Anterior cingulate cortex (tissue), 58 donors: ENCODE data around the gene SAE1.

ENCODE experiments used
- DNase-seq, 58 donors: peaks; one replicate each; lab custom pipeline; 2025; lab: John Stamatoyannopoulos, UW

SAE1 gene

DNA sequence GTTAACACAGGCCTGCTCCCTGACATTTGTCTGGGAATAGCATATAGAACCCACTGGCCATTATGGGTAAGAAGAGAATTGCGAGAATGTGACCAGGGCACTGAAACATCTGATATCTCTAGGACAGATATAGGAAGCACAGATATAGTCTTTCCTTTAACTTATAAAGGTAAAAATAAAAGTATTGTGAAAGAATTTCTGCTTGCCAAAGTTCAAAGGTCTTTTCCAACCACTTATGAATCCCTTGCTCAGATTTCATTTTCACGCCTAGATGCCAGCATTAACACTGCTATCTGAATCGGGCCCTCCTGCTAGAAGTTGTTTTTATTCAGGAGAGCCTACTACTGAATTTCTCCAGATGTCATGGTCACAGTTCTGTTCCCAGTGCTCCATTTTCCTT, 72.6 kb downstream of the SAE1 start:
- no peak for DNase-seq

DNA sequence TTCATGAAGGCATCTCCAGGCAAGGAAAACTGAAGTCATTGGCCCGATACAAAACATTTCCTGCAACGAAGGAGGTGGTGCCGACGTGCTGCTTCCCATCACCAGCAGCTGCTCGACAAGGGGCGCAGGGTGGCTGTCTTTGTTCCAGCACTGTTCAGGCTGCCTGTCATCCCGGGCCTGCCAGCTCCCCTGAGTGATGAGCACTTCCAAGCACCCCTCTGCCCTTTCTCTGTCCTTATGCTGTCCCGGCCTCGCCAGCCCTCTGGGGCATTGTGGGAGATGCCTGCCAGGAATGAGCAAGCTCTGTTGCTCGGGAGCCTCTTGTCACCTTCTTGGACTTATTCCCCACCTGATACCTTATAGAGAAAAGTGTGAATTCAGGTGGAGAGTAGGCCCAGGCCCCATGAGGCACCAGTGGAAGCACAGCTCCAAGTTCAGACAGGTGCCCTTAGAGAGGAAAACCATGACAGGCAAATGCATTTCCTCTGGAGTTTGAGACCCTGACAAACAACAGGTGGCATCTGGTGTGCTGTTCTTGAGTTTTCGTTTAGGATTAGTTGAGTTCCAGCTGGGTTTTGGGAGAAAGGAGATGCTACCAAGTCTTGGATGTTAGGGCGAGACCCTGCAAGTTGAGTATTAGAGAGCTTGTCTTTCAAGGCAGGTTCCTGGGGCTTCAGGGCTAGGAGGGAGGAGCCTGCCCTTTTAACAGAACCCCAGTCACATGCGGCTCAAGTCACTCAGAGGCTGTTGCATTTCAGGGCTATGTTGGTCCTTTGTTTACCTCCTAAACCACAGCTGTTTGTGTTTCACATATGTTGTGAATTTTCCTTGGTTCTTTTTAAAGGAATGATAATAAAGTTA, 78.9 kb downstream of the SAE1 start:
- DNase-seq = no peak

GRCh38 chr19:47210180-47210490, 79.5 kb downstream of the SAE1 start:
- DNase-seq = no peak

GRCh38 chr19:47210689-47211316, 80.2 kb downstream of the SAE1 start:
- peak in 48 of 58 donors; percentile 2 to 77 (median 22) for DNase-seq

GRCh38 chr19:47215581-47215980, 84.9 kb downstream of the SAE1 start:
- DNase-seq = no peak

- DNase-seq = no peak
Measured at GRCh38 chr19:47221080-47221841, 90.6 kb downstream of the SAE1 start.

DNA sequence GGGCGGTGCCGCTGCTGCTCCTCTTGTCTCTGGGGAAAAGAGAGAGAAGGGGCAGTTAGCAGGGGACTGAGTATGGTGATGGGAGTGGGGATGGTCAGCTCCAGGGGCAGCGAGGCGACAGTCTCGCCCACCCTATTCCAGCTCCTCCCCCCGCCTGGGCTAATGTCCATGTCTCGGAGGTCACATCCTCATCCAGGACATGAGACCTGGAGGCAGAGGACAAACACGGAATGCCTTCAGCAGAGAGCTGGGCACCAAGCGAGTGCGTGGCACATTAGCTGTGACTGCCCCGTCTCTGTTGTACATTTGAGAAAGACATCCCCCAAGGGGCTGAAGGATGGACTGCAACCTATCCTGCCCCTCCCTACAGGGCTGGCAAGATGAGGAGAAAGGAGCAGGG, 91.3 kb downstream of the SAE1 start:
- no peak for DNase-seq

GRCh38 chr19:47225746-47226425, 95.3 kb downstream of the SAE1 start:
- peak in 57 of 58 donors; percentile 15 to 91 (median 79) for DNase-seq

DNA sequence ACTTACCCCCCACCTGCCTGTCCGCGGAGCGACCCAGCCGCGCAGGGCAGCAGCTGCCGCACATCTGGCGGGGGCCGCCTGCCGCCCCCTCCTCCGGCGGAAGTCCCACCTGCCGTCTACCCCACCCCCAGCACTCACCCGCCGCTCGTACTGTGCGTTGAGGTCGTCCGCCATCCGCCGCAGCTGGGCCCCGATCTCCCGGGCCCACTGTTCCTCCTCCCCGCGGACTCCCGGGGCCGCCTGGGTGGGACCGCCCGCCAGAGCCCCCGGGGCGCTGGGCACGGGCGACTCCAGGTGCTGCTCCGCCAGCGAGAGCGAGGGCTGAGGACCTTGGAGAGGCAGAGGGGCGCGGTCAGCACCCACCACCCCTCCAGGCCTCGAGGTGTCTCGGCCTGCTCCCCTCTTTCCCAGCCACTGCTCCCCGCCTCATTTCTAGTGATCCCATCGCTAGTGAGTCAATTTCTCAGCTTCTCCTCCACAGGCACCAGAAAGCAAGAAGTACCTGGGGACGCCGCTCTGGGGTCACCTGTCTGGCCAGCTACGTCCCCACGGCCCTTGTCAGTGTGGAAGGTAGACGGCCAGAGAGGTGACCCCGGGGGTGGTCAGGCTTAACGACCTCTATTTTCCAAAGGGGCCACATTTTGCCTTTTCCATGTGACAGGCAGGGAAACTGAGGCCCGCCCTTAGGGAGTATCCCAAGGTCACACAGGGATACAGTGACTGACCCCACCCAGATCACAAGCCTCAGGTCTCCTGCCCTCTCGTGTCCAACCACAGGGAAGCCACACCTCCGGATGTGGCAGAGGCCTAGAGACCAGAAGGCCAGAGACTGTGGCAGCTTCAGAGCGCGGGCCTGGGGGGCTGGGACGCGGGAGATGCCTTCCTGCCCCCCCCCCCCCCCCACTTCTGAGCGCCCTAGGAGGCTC, 96.1 kb downstream of the SAE1 start:
- peak in 48 of 58 donors; percentile 13 to 75 (median 38) for DNase-seq

DNA sequence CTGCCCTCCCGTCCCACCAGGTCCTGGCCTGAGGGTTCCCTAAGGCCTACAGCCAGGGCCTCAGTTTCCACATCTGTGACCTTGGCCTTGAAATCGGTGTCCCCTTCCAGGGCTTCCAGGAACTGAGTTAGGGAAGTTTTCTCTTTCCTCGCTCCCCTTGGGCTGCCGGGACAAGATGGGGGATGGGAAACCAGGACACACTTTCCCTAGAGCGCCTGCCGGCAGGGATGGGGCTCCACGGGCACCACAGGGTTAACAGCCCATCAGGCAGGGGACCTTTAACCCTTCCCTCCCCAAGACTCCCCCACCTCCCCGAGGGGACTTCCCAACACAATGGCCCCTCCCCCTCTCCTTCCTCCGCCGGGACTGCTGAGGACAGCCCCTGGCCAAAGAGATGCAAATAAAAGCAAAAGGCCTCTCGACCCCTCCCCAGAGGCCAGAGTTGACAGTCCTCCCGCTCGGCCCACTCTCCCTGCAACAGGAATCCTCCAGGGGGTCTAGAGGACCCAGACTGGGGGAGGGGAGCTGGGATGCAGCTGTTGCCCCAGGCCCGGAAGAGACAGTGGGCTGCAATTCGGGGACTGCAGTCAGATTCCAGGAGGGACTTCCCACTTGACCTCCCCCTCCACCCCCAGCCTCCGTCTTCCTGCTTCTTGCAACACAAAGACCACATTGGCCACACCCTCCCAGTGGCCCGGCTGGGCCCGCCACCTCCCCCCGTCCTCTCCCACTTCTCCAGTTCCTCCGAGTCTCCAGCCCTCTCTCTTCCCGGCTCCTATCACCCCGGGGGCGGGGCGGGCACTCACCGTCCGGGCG, 96.9 kb downstream of the SAE1 start:
- DNase-seq = peak in 48 of 58 donors; percentile 2 to 75 (median 37)

GRCh38 chr19:47228168-47228936, 97.7 kb downstream of the SAE1 start:
- peak in 17 of 58 donors; percentile 9 to 57 (median 29) for DNase-seq

GRCh38 chr19:47228937-47229675, 98.5 kb downstream of the SAE1 start:
- DNase-seq = peak in 42 of 58 donors; percentile 6 to 80 (median 33)

- peak in 15 of 58 donors; percentile 8 to 80 (median 38) for DNase-seq
Measured at GRCh38 chr19:47229676-47230053, 99.0 kb downstream of the SAE1 start.

- DNase-seq = peak in 44 of 58 donors; percentile 11 to 73 (median 40)
Measured at GRCh38 chr19:47230054-47230920, 99.7 kb downstream of the SAE1 start.

- DNase-seq = no peak
Measured at GRCh38 chr19:47230921-47231214, 100.2 kb downstream of the SAE1 start, which contains the start of gene BBC3. Gene BBC3 (minus strand): TSS chr19:47231199. CDS start chr19:47228431, 2,768 bp downstream.
